HG03064 (cell line): Measurements from ENCODE around the gene PDE7B.
"Not testable (repeated sequence)": the region's sequence is repeated elsewhere in the genome, so short reads cannot be mapped to it uniquely, and the experiment has no call there.

Experiments used
- ATAC-seq: cut with Tn5 transposase; IDR thresholded peaks from one replicate; pipeline ENCODE4 v1.9.1; 2021; ENCODE audit warnings: low read depth; ENCODE audit not compliant: unreplicated experiment

PDE7B gene

DNA sequence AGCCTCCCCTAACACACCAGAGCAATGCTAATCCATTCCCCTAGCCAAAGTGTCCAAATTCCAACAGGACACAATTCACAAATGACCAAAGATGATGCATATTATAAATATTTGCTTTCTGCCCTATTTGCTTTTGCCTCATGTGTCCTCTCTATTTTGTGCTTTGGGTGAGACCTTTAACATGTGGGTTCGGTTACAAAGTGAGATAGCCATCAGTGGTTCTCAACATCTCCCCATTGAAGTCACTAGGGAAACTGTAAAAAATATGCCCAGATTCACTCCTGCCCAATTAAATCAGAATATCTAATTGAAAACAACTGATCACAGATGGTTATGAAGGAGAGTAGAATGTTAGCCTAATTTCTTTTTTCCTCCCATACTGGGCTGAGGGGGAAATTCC lies 239.4 kb downstream of the PDE7B start:
- ATAC-seq = no peak

DNA sequence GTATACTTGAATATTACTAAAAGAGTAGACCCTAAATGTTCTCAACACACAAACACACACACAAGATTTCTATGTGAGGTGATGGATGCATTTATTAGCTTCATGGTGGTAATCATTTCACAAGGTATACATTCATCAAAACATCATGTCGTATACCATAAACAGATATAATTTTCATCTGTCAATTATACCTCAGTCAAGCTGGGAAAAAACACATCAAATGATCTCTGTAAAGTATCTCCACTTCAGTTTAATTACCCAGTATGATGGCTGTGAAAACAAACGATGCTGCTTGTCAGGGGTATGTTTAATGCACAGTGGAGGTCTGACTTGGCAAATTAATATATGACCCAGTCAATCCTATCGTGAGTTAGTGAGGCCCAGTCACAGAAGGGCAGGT lies 241.4 kb downstream of the PDE7B start:
- ATAC-seq = no peak

DNA sequence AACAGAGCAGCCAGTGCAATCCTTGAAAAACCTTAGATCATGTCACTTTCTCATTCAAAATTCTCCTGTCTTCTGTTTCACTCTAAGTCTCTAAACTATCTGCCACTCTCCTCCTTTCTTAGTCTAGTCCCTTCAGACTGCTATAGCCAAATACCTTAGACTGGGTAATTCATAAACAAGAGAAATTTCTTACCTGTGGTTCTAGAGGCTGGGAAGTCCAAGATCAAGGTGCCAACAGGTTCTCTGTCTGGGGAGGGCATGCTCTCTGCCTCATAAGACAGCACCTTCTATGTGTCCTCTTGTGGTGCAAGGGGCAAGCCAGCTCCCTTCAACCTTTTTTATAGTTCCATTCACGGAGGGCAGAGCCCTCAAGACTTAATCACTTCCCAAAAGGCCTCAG lies 242.3 kb downstream of the PDE7B start:
- ATAC-seq = no peak

DNA sequence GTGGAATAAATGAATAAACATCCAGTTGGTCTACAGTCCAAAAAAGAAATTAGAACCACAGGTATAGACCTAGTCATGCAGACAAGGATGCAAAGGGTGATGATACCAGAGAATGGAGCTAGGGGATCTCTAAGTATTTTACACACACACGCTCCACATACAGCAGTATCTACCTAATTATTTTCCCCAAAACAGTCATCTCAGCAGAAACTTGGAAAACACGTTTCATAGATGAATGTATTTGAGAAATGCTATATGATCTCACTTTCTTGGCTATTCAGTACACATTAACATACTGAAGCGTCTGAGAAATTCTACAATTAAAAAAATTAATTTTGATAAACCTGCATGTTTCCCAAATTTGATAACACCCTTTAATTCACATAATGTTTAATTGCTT lies 243.3 kb downstream of the PDE7B start:
- ATAC-seq = no peak

GRCh38 chr6:136095986-136096385 lies 244.5 kb downstream of the PDE7B start:
- no peak for ATAC-seq

DNA sequence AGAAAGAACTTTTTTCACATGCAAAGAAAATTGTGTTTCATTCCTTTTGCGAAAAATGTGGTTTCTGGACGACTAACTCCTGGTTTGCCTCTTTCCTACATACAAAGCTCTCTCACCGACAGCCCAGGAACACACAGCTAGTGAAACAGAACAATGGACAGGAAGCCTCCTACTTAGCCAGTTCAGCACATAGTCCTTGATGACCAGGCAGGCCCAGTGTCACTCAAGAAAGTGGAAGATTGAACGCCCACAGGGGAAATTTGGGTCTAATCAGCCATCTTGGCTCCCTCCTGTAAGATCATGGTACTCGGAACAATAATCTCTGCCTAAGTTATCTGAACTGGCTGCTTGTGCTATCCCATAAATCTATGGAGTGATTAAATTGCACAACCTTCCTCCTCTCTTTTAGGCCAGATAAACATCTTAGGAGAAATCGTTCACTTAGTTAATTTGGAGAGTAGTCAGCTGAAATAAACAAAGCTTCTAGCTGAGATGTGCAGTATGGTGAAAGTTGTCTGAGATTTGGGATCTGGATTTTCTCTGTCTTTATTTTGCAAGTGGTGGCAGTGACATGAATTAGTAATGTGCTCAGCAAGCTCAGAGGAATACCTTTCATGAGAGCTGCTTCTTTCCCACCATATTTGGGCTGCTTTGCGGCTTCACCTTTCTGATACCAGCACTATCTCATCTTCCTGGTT lies 251.6 kb downstream of the PDE7B start:
- no peak for ATAC-seq

GRCh38 chr6:136103763-136104311 lies 252.3 kb downstream of the PDE7B start:
- ATAC-seq = no peak

- ATAC-seq = no peak
These were observed 253.1 kb downstream of the PDE7B start for GRCh38 chr6:136104556-136104955.

DNA sequence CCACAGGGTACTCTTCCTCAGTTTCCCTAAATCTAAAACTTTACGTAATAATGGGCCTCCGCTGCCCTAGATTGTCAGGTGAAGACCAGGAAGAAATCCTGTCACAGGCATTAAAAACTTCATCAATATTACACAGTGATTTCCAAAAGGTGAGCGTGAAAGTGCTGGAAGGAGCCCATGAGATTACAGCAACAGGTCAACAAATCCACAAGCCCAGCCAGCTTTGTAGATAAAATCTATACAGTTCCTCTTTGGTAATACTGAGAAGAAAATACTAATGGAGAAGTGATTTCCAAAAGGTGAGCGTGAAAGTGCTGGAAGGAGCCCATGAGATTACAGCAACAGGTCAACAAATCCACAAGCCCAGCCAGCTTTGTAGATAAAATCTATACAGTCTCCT lies 254.3 kb downstream of the PDE7B start:
- ATAC-seq = not testable (repeated sequence)

DNA sequence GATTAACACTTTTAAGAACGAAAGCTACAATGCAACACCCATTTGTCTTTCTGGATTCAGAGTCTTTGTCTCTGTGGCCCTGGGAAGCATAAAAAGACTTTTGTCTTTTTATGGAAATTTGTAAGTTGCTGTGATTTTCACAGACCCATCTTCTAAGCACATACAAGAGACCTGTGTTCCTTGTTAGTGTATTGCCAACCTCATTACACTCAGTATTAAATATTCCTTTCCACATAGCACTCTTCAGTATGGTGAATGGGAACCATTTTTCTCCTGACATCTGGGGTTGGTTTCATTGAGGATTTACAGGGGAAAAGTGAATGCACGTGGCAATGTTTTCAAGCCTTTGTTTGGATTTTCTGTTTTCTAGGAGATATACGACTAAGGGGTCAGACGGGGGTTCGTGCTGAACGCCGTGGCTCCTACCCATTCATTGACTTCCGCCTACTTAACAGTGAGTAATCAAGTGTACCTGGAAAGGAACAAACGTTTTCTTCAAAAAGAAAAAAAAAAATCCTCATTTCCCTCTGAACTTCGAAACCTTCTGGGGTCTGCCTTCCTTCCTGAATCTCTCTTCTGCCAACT lies 257.0 kb downstream of the PDE7B start:
- no peak for ATAC-seq

GRCh38 chr6:136111831-136112230 lies 260.3 kb downstream of the PDE7B start:
- no peak for ATAC-seq

- no peak for ATAC-seq
These were observed 260.8 kb downstream of the PDE7B start for GRCh38 chr6:136112262-136112661.

DNA sequence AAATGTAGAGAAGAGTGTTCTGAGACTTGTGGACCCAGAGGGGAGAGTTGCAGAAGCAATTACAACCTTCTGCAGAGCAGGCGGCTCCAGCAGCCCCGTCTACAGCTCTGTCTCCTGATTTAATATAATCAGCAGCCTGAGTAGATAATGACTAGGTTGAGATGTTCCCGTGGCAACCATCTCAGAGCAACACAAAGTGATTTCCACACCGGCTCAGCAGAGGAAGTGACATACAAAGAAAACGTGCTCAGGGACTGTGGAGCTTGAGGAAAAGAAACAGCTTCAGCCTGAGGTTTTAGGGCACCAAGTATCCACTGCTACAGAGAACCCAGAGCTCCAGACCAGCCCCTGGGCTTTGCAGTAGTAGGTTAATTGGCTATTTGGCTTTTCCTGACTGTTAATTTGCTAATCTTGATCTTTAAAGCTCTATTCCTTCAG lies 262.3 kb downstream of the PDE7B start:
- ATAC-seq = no peak

DNA sequence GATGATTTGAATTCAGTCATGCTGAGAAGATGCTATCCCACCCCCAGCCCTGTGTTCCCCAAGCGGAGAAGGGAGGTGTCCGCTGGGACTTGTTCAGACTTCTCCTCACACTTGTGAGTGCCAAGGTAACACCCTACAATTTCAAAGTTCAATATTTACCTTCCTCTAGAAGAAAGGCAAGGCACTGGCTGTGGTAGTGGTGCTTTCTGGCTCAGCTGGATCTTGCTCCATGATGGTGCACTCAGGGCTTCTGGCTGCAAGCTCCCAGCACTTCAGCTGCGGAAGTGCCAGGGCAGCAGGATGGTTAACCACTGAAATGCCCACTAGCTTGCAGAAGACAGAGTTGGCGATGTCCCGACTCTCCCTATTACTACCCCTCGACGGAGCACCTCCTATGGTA lies 263.2 kb downstream of the PDE7B start:
- ATAC-seq = no peak

- ATAC-seq = no peak
These were observed 264.4 kb downstream of the PDE7B start for GRCh38 chr6:136115941-136116340.

GRCh38 chr6:136117081-136117480 lies 265.6 kb downstream of the PDE7B start:
- no peak for ATAC-seq

DNA sequence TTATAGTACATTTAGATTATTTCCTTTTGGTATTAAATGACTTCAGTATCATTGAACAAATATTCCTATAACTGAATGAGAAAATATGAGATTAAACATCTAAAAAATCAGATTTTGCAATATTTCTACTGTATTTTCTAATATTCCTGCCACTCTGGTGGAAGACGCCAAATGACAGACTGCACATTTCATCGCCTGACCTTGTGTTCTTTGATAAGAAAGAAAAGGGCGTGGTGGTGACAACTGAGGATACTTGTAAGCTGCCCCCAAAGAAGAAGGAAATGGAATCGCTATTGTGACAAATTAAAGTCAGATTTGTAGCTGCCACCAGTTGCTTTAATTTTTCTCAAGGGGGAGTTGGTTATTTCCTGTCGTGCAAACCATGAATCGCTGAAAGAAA lies 267.3 kb downstream of the PDE7B start:
- no peak for ATAC-seq

GRCh38 chr6:136123468-136123867 lies 272.0 kb downstream of the PDE7B start:
- no peak for ATAC-seq

GRCh38 chr6:136125585-136125984 lies 274.1 kb downstream of the PDE7B start:
- ATAC-seq = no peak

- no peak for ATAC-seq
These were observed 276.4 kb downstream of the PDE7B start for GRCh38 chr6:136127873-136128272.

DNA sequence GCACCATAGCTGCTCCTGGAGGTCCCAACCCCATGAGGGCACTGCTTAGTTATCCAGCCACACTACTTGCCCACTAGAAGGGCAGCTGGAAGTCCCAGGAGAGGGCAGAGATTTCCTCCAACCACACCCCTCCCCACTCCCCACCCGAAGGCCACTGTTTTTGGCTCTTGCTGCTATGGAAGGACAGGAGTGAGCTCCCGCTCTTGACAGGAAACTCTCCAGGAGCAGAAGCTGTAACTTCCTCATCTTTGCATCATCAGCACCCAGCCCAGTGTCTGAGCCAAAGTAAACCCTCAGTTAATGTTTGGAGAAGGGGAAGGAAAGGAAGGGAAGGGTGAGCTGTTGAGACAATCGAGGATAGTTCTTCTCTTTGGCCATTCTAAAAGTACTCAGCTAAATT lies 277.9 kb downstream of the PDE7B start:
- ATAC-seq = no peak

DNA sequence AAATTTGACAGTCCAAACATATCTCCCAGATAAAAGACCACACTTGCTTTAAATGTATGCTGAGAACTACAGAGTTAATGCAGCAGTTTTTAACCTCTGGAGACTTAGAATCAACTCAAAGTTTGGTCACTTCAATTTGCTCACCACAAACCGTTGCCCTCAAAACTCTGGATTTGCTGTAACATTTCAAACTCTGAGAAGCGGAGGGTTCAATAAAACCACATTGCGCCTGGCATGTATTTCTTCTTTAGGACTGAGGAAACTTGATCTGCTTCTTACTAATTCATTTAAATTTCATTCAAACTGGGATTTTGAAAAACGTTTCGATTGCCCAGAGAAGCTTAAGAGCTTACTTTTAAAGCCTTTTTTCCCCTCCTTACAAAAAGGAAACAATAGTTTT lies 282.8 kb downstream of the PDE7B start:
- ATAC-seq = no peak
